Stimulated activated naive CD8-positive, alpha-beta T cell treated with anti-CD3 and anti-CD28 coated beads, Interleukin-15, amount 100 ng/mL, for 72 hours (primary cell): ENCODE measurements around the gene SLC28A1.
"Not testable (repeated sequence)": the region's sequence is repeated elsewhere in the genome, so short reads cannot be mapped to it uniquely, and the experiment has no call there.

ENCODE experiments used
- ATAC-seq: fragments of 150-1000 bp; cut with Tn5 transposase; 2 replicates; pipeline ENCODE4 v1.10.0; 2021; ENCODE audit warnings: mild to moderate bottlenecking, moderate library complexity
- DNase-seq, 2 donors: peaks; one replicate each; pipeline ENCODE4 v3.0.0; 2021 to 2022
- H3K27ac Mint-ChIP-seq, 2 donors: one replicate each; pipeline ENCODE4 v1.8.0; 2022; ENCODE audit warnings: mild to moderate bottlenecking in 2 of 2, mixed read lengths in 2 of 2, moderate library complexity in 2 of 2
- H3K27me3 Mint-ChIP-seq: one replicate; pipeline ENCODE4 v1.8.0; 2022; ENCODE audit warnings: mixed read lengths
- H3K4me1 Mint-ChIP-seq: one replicate; pipeline ENCODE4 v1.8.0; 2022; ENCODE audit warnings: mild to moderate bottlenecking, mixed read lengths
- H3K4me3 Mint-ChIP-seq, 2 donors: one replicate each; pipeline ENCODE4 v1.8.0; 2022; ENCODE audit warnings: mild to moderate bottlenecking in 2 of 2, mixed read lengths in 2 of 2, moderate library complexity in 1 of 2
- H3K9me3 Mint-ChIP-seq, 2 donors: one replicate each; pipeline ENCODE4 v1.8.0; 2022; ENCODE audit warnings: mixed read lengths in 2 of 2

The SLC28A1 gene

GRCh38 chr15:84975871-84976351 is 91.4 kb downstream of the SLC28A1 start:
- Mint-ChIP-seq H3K4me1 (peaks cover 23% of the 10 kb centered on the region), H3K27ac (no peak overlapping the region), H3K4me3 (no peak overlapping the region), H3K9me3 (no peaks in the 10 kb centered on the region), H3K27me3 (peaks cover 16% of the 10 kb centered on the region)
- no peak for DNase-seq
- no peak for ATAC-seq

GRCh38 chr15:84976746-84977345 is 92.4 kb downstream of the SLC28A1 start:
- H3K4me3 Mint-ChIP-seq, result no peak overlapping the region

GRCh38 chr15:84979651-84980050 is 95.2 kb downstream of the SLC28A1 start:
- no peak overlapping the region for H3K27ac Mint-ChIP-seq
- DNase-seq (no peak), ATAC-seq (no peak)
- peaks cover 16% of the 10 kb centered on the region for H3K27me3 Mint-ChIP-seq
- H3K4me3 Mint-ChIP-seq, result peak overlapping the region; percentile 93 to 95
- peaks cover 44% of the 10 kb centered on the region for H3K4me1 Mint-ChIP-seq
- H3K9me3 Mint-ChIP-seq, result no peaks in the 10 kb centered on the region

More at GRCh38 chr15:84976746-84977345, 92.4 kb downstream of the SLC28A1 start:
- DNase-seq, result no peak
- no peak overlapping the region for H3K27ac Mint-ChIP-seq
- H3K4me1 Mint-ChIP-seq, result peaks cover 23% of the 10 kb centered on the region
- H3K9me3 Mint-ChIP-seq, result no peaks in the 10 kb centered on the region
- H3K27me3 Mint-ChIP-seq, result peaks cover 16% of the 10 kb centered on the region
- no peak for ATAC-seq

GRCh38 chr15:84980196-84981053 is 96.0 kb downstream of the SLC28A1 start:
- peaks cover 16% of the 10 kb centered on the region for H3K27me3 Mint-ChIP-seq
- no peaks in the 10 kb centered on the region for H3K9me3 Mint-ChIP-seq
- ATAC-seq (peak; percentile 81), DNase-seq (peak; percentile 87 to 89)
- peak overlapping the region; percentile 93 to 95 for H3K4me3 Mint-ChIP-seq
- H3K4me1 Mint-ChIP-seq, result peaks cover 51% of the 10 kb centered on the region
- H3K27ac Mint-ChIP-seq, result peak overlapping the region; percentile 92 to 96

- Mint-ChIP-seq H3K4me3 (peak overlapping the region; percentile 93 to 95), H3K27me3 (peaks cover 16% of the 10 kb centered on the region), H3K4me1 (peaks cover 54% of the 10 kb centered on the region), H3K27ac (peak overlapping the region; percentile 91 to 96), H3K9me3 (no peaks in the 10 kb centered on the region)
- peak; percentile 87 for ATAC-seq
- peak; percentile 98 to 99 for DNase-seq
Observed at GRCh38 chr15:84981054-84981710, 96.7 kb downstream of the SLC28A1 start.

- Mint-ChIP-seq H3K9me3 (no peaks in the 10 kb centered on the region), H3K4me3 (peak within 1 kb of the TSS; percentile 95 to 97), H3K4me1 (peaks cover 52% of the 10 kb centered on the region), H3K27ac (peak within 1 kb of the TSS; percentile 96 to 99), H3K27me3 (peaks cover 16% of the 10 kb centered on the region)
- ATAC-seq (peak; percentile 18), DNase-seq (peak in 1 of 2 donors; percentile 66)
Observed at GRCh38 chr15:84981711-84982300, 97.3 kb downstream of the SLC28A1 start, which contains the start of gene PDE8A. Gene PDE8A (plus strand): TSS chr15:84981856. CDS start chr15:84982163, 307 bp downstream.

- Mint-ChIP-seq H3K9me3 (no peaks in the 10 kb centered on the region), H3K27ac (peak overlapping the region; percentile 96 to 99), H3K4me1 (peaks cover 46% of the 10 kb centered on the region), H3K27me3 (peaks cover 16% of the 10 kb centered on the region), H3K4me3 (peak overlapping the region; percentile 89 to 97)
- DNase-seq, result peak; percentile 43 to 75
- ATAC-seq, result no peak
Observed at GRCh38 chr15:84982301-84982920, 97.9 kb downstream of the SLC28A1 start.

GRCh38 chr15:84983294-84983693 is 98.8 kb downstream of the SLC28A1 start:
- no peak for ATAC-seq
- Mint-ChIP-seq H3K27me3 (peaks cover 15% of the 10 kb centered on the region), H3K9me3 (no peaks in the 10 kb centered on the region), H3K4me3 (peak overlapping the region; percentile 89 to 97), H3K27ac (no peak overlapping the region), H3K4me1 (peaks cover 51% of the 10 kb centered on the region)
- no peak for DNase-seq

- no peak overlapping the region for H3K27ac Mint-ChIP-seq
- H3K4me3 Mint-ChIP-seq, result peak overlapping the region in 1 of 2 donors; percentile 89
- DNase-seq, result no peak
- ATAC-seq, result no peak
- H3K4me1 Mint-ChIP-seq, result peaks cover 55% of the 10 kb centered on the region
- H3K27me3 Mint-ChIP-seq, result peaks cover 11% of the 10 kb centered on the region
- no peaks in the 10 kb centered on the region for H3K9me3 Mint-ChIP-seq
Observed at GRCh38 chr15:84983711-84984110, 99.2 kb downstream of the SLC28A1 start.

GRCh38 chr15:84985158-84985557 is 100.7 kb downstream of the SLC28A1 start:
- H3K4me1 Mint-ChIP-seq, result peaks cover 50% of the 10 kb centered on the region
- no peaks in the 10 kb centered on the region for H3K9me3 Mint-ChIP-seq
- H3K27ac Mint-ChIP-seq, result no peak overlapping the region
- no peak overlapping the region for H3K4me3 Mint-ChIP-seq
- no peaks in the 10 kb centered on the region for H3K27me3 Mint-ChIP-seq
- ATAC-seq, result no peak
- no peak for DNase-seq

GRCh38 chr15:84987351-84987750 is 102.9 kb downstream of the SLC28A1 start:
- H3K4me3 Mint-ChIP-seq, DNase-seq, H3K9me3 Mint-ChIP-seq, H3K27ac Mint-ChIP-seq, ATAC-seq, H3K27me3 Mint-ChIP-seq: not testable (repeated sequence)
- peaks cover 69% of the 10 kb centered on the region for H3K4me1 Mint-ChIP-seq

GRCh38 chr15:84987949-84988624 is 103.6 kb downstream of the SLC28A1 start:
- DNase-seq, result no peak
- Mint-ChIP-seq H3K9me3 (no peaks in the 10 kb centered on the region), H3K27me3 (no peaks in the 10 kb centered on the region), H3K4me1 (peaks cover 69% of the 10 kb centered on the region), H3K4me3 (peak overlapping the region; percentile 1 to 44), H3K27ac (no peak overlapping the region)
- ATAC-seq, result peak; percentile 31

- Mint-ChIP-seq H3K9me3 (no peaks in the 10 kb centered on the region), H3K27ac (no peak overlapping the region), H3K4me3 (no peak overlapping the region), H3K4me1 (peaks cover 63% of the 10 kb centered on the region), H3K27me3 (no peaks in the 10 kb centered on the region)
- ATAC-seq (no peak), DNase-seq (no peak)
Observed at GRCh38 chr15:84988909-84989644, 104.6 kb downstream of the SLC28A1 start.

GRCh38 chr15:84990507-84990906 is 106.0 kb downstream of the SLC28A1 start:
- Mint-ChIP-seq H3K9me3 (no peaks in the 10 kb centered on the region), H3K4me1 (peaks cover 52% of the 10 kb centered on the region), H3K4me3 (no peak overlapping the region), H3K27ac (no peak overlapping the region), H3K27me3 (no peaks in the 10 kb centered on the region)
- no peak for DNase-seq
- no peak for ATAC-seq
